B cell (primary cell): ENCODE results near the gene MACIR.

ENCODE experiments used
- EZH2 ChIP-seq: IDR thresholded peaks from 2 replicates; pipeline ENCODE4 v1.6.1; 2012; ENCODE audit warnings: borderline replicate concordance, low read depth, mild to moderate bottlenecking, moderate library complexity, low read length; ENCODE audit not compliant: insufficient read depth, poor library complexity, severe bottlenecking
- TF ChIP-seq, protein P1 (sequence below): fragments of 200-600 bp; IDR thresholded peaks from one replicate; pipeline ENCODE4 v1.8.0; 2022; ENCODE audit warnings: antibody characterized with exemption, mild to moderate bottlenecking

DNA sequence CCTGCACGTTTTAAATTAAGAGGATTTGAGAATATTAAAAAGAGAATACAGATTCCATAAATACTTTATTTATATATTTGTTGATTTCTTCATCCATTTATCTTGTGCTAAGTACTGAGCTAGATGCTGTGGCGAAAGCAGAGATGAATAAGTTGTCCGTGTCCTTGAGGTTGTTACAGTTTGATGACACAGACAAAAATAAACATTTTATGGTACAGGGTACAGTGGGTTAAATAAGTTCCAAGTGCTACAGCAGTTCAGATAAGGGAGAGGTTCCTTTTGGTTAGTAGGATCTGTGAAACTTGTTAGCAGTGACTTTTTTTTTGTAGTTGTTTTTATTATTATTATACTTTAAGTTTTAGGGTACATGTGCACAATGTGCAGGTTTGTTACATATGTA lies 50.2 kb downstream of the MACIR start:
- TF ChIP-seq, protein P1, sequence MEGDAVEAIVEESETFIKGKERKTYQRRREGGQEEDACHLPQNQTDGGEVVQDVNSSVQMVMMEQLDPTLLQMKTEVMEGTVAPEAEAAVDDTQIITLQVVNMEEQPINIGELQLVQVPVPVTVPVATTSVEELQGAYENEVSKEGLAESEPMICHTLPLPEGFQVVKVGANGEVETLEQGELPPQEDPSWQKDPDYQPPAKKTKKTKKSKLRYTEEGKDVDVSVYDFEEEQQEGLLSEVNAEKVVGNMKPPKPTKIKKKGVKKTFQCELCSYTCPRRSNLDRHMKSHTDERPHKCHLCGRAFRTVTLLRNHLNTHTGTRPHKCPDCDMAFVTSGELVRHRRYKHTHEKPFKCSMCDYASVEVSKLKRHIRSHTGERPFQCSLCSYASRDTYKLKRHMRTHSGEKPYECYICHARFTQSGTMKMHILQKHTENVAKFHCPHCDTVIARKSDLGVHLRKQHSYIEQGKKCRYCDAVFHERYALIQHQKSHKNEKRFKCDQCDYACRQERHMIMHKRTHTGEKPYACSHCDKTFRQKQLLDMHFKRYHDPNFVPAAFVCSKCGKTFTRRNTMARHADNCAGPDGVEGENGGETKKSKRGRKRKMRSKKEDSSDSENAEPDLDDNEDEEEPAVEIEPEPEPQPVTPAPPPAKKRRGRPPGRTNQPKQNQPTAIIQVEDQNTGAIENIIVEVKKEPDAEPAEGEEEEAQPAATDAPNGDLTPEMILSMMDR, result no peak
- TF ChIP-seq EZH2, result no peak
